Fibroblast of peridontal ligament (primary cell): ENCODE results near the gene CEACAM20.
"Not testable (repeated sequence)": the region's sequence is repeated elsewhere in the genome, so short reads cannot be mapped to it uniquely, and the experiment has no call there.

Source experiments
- DNase-seq: peaks from one replicate; pipeline ENCODE4 v3.0.0-alpha.2; 2010; ENCODE audit errors: extremely low read depth

The CEACAM20 gene

GRCh38 chr19:44529536-44529935 lies at the start of gene CEACAM20:
TSS of gene CEACAM20 (minus strand) at chr19:44529675. CDS start at chr19:44529509, 166 bp downstream.
- DNase-seq: no peak

- no peak for DNase-seq
Measured at GRCh38 chr19:44577566-44577874, 48.0 kb upstream of the CEACAM20 start.

GRCh38 chr19:44576843-44577565 lies 47.5 kb upstream of the CEACAM20 start:
- DNase-seq: peak; percentile 22

GRCh38 chr19:44575116-44575700 lies 45.7 kb upstream of the CEACAM20 start:
- no peak for DNase-seq

GRCh38 chr19:44574186-44574950 lies 44.9 kb upstream of the CEACAM20 start:
- no peak for DNase-seq

GRCh38 chr19:44573627-44574026 lies 44.2 kb upstream of the CEACAM20 start:
- no peak for DNase-seq

- no peak for DNase-seq
Measured at GRCh38 chr19:44573183-44573582, 43.7 kb upstream of the CEACAM20 start.

- DNase-seq: no peak
Measured at GRCh38 chr19:44572581-44572900, 43.1 kb upstream of the CEACAM20 start.

GRCh38 chr19:44571830-44572580 lies 42.5 kb upstream of the CEACAM20 start:
- DNase-seq: no peak

GRCh38 chr19:44570984-44571684 lies 41.7 kb upstream of the CEACAM20 start:
- DNase-seq: peak; percentile 91

- DNase-seq: no peak
Measured at GRCh38 chr19:44570603-44570983, 41.1 kb upstream of the CEACAM20 start.

- no peak for DNase-seq
Measured at GRCh38 chr19:44567745-44568144, 38.3 kb upstream of the CEACAM20 start.

- no peak for DNase-seq
Measured at GRCh38 chr19:44566984-44567383, 37.5 kb upstream of the CEACAM20 start.

GRCh38 chr19:44563086-44563655 lies 33.7 kb upstream of the CEACAM20 start:
- DNase-seq: not testable (repeated sequence)

- DNase-seq: no peak
Measured at GRCh38 chr19:44557933-44558332, 28.5 kb upstream of the CEACAM20 start.

GRCh38 chr19:44554641-44555246 lies 25.3 kb upstream of the CEACAM20 start:
- DNase-seq: no peak

- DNase-seq: no peak
Measured at GRCh38 chr19:44553478-44554171, 24.1 kb upstream of the CEACAM20 start.

- DNase-seq: no peak
Measured at GRCh38 chr19:44552324-44552723, 22.8 kb upstream of the CEACAM20 start.

- DNase-seq: no peak
Measured at GRCh38 chr19:44551850-44552249, 22.4 kb upstream of the CEACAM20 start.

GRCh38 chr19:44550976-44551375 lies 21.5 kb upstream of the CEACAM20 start:
- DNase-seq: not testable (repeated sequence)
